ENCODE measurements around the gene SYNRG.

The SYNRG gene

DNA sequence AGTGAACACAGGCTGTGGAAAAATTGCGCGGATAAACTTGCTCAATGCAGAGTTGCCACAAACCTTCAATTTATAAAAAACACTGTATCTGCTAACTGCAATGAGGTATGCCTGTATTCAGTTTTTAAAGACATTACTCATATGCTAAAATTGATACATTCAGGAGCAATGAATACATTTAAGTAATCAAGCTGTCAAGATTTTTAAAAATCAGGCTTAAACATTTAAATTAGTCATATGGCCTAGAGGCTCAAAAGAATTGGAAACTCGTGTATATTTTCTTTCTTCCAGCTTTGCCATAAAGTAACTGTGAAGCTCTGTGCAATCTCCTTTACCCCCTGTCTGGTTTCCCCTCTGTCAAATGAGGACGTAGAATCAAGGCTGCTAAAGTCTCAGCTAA is 4.1 kb downstream of the SYNRG start:
- no peak for DNase-seq (ENCODE audit: low read depth)
- H3K4me3 ChIP-seq (ENCODE audit: low read length): no peak overlapping the region
- TF ChIP-seq CTCF (conservative IDR thresholded peaks at IDR 0.05; ENCODE audit: low read length): no peak

GRCh38 chr17:37604556-37604955 is 4.7 kb downstream of the SYNRG start:
- no peak for DNase-seq (ENCODE audit: low read depth)
- H3K4me3 ChIP-seq (ENCODE audit: low read length): no peak overlapping the region
- no peak for TF ChIP-seq CTCF (conservative IDR thresholded peaks at IDR 0.05; ENCODE audit: low read length)

- DNase-seq (ENCODE audit: low read depth): no peak
- H3K4me3 ChIP-seq (ENCODE audit: low read length): no peak overlapping the region
- no peak for TF ChIP-seq CTCF (conservative IDR thresholded peaks at IDR 0.05; ENCODE audit: low read length)
These were observed 11.1 kb downstream of the SYNRG start for GRCh38 chr17:37598145-37598544.

DNA sequence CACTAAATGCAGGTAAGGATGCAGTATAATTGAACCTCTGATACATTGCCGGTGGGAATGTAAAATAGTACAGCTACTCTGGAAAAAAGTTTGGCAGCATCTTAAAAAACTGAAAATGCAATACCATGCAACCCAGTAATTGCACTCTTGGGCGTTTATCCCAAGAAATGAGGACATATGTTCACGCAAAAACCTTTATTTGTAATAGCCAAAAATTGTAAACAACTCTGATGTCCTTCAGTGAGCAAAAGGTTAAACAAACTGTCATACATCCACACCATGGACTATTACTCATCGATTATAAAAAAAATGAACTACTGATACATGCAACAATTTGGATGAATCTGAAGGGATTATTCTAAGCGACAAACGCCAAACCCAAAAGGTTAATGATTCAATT is 16.9 kb downstream of the SYNRG start:
- no peak overlapping the region for H3K4me3 ChIP-seq (ENCODE audit: low read length)
- peak; percentile 17 for DNase-seq (ENCODE audit: low read depth)
- TF ChIP-seq CTCF (conservative IDR thresholded peaks at IDR 0.05; ENCODE audit: low read length): no peak

DNA sequence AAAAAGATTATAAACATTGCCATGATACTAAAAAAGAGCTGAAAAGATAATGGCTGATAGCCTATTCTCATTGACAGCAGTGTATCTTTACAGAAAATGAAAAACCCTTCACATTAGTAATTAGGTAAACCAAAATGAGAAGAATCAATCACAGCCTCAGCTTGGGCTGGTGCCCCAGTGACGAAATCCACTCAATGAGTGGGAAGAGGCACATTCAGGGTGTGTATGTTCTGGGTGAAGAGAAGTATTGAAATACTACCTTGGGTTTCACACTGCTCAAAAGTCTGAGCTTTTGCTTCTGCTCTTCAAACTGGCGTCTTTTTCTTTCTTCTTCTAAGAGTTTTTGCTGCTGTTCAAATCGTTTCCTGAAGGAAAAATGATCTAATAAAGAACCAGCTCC is 24.2 kb downstream of the SYNRG start:
- no peak for DNase-seq (ENCODE audit: low read depth)
- H3K4me3 ChIP-seq (ENCODE audit: low read length): no peak overlapping the region
- TF ChIP-seq CTCF (conservative IDR thresholded peaks at IDR 0.05; ENCODE audit: low read length): no peak

DNA sequence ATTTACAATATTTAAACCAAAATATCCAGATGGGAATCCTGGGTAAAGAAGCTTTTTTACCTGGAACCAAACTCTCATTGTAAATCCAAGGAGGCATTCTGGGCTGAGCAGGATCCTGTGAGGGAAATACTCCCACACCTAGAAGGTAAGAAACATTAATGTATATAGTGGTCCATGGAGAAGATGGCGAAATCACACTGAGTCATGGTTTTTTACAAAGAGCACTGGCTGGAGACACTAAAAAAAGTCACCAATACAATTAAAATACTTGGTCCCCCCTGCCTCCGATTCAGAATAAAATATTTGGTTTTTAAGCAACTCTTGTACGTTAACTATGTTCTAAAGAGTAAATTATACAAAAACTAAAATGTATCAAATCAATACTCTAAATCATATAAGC is 32.9 kb downstream of the SYNRG start:
- no peak for TF ChIP-seq CTCF (conservative IDR thresholded peaks at IDR 0.05; ENCODE audit: low read length)
- H3K4me3 ChIP-seq (ENCODE audit: low read length): no peak overlapping the region
- no peak for DNase-seq (ENCODE audit: low read depth)

DNA sequence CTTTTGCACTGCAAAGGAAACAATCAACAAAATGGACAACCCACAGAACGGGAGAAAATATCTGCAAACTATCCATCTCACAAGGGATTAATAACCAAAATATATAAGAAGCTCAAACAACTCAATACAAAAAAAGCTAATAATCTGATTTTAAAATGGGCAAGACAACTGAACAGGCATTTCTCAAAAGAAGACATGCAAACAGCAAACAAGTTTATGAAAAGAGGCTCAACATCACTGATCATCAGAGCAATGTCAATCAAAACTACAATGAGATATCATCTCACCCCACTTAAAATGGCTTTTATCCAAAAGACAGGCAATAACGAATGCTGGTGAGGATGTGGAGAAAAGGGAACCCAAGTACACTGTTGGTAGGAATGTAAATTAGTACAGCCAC is 34.8 kb downstream of the SYNRG start:
- no peak for TF ChIP-seq CTCF (conservative IDR thresholded peaks at IDR 0.05; ENCODE audit: low read length)
- DNase-seq (ENCODE audit: low read depth): no peak
- no peak overlapping the region for H3K4me3 ChIP-seq (ENCODE audit: low read length)

Data from AG10803 (cell line).